HFF-Myc (cell line): ENCODE measurements around the gene TLL2.

ENCODE experiments used
- DNase-seq: peaks from one replicate; pipeline ENCODE4 v3.0.0-alpha.2; 2011; ENCODE audit warnings: low read depth; ENCODE audit errors: extremely low read depth
- H3K4me3 ChIP-seq: replicated peaks from 2 replicates; pipeline ENCODE4 v1.5.1; 2011; ENCODE audit warnings: low read depth, mild to moderate bottlenecking, control low read depth, low read length
- TF ChIP-seq, protein P1 (sequence below): IDR thresholded peaks from 2 replicates; pipeline ENCODE4 v1.5.1; 2012; ENCODE audit warnings: mild to moderate bottlenecking, low read depth, low read length, control low read depth; ENCODE audit errors: missing control alignments

TLL2 gene

DNA sequence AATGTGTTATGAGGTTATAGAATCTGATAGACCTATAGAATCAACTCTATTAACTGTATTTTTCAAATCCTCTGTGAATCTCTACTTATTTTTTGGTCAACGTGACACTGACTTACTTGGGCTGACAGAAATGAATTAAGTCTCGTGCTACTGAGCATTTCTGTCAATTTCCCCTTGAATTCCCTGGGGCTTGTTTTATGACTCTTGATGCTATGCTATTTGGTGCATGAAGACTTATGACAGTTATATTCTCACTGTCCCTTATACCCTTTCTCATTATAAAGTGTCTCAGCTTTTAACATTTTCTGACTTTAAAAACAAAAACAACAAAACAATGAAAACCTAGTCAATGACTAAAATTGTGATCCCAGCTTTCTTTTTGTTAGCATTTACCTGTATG is 86.4 kb downstream of the TLL2 start:
- no peak for DNase-seq
- H3K4me3 ChIP-seq = no peak overlapping the region
- TF ChIP-seq, protein P1, sequence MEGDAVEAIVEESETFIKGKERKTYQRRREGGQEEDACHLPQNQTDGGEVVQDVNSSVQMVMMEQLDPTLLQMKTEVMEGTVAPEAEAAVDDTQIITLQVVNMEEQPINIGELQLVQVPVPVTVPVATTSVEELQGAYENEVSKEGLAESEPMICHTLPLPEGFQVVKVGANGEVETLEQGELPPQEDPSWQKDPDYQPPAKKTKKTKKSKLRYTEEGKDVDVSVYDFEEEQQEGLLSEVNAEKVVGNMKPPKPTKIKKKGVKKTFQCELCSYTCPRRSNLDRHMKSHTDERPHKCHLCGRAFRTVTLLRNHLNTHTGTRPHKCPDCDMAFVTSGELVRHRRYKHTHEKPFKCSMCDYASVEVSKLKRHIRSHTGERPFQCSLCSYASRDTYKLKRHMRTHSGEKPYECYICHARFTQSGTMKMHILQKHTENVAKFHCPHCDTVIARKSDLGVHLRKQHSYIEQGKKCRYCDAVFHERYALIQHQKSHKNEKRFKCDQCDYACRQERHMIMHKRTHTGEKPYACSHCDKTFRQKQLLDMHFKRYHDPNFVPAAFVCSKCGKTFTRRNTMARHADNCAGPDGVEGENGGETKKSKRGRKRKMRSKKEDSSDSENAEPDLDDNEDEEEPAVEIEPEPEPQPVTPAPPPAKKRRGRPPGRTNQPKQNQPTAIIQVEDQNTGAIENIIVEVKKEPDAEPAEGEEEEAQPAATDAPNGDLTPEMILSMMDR = no peak

DNA sequence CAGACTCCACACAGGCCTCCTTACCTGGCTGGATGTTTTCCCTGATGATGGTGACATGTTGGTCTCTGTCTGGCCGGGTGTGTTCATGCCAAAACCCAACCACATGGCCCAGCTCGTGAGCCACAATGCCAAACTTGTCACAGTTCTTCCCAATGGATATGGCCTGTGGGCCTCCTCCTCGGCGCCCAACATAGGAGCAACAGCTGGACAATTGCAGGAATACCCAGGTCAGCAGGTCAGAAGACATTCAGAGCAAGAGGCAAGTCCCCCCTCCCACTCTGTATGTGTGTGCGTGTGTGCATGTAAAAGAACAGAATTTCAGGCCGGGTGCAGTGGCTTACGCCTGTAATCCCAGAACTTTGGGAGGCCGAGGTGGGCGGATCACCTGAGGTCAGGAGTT is 91.2 kb downstream of the TLL2 start:
- TF ChIP-seq, protein P1 = no peak
- DNase-seq = no peak
- H3K4me3 ChIP-seq = no peak overlapping the region

DNA sequence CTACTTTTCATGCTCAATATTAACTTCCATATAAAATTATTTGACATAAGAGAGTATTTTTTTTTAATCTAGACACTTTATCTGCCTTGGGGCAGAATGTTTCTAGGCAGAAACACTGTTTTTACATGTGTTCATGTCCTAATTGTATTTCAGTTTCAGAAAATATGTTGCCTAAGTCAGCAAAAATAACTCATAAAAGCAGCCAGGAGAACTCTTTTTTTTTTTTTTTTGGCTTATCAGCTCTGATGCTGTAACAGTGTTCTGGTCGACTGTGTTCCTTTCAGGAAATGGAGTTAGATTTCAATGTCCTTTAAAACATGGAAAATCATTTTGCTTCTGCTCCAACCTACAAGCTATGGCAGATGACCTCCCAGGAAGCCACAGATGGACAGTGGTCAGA is 91.7 kb downstream of the TLL2 start:
- H3K4me3 ChIP-seq = no peak overlapping the region
- TF ChIP-seq, protein P1 = no peak
- no peak for DNase-seq

DNA sequence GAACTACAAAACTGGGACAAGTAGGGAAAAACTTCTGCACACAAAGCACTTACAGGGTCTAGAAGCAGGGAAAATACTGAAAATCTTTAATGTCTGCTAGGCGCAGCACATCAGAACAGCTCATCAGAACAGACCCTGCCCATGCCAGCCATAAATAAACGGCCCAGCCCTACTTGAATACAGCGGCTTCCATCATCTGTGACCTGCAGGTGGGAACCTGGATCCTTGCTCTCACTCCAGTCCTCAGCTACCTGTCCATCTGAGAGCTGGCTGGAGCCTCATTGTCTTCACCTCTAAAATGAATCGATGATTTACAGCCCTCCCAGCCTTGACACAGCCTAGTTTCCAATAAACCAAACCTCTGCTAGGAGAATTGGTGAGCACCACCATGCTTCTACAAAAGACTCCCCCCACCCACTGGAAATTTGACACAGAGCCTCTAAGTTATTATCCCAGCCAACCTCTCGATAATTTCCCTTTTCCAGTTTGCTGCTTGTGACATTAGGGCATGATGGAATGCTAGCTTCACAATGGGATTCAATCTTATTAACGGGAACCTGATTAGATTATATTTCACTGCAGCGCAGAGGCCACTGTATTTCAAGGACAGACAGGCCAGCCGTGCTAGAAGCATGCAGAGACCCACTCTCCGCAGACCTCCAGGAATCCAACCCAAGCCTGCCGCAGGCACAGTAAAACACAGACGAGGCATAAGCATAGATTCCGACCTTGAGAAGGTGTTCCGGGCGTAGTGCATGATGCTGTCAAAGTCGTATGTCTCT is 93.3 kb downstream of the TLL2 start:
- DNase-seq = no peak
- no peak overlapping the region for H3K4me3 ChIP-seq
- TF ChIP-seq, protein P1 = no peak

DNA sequence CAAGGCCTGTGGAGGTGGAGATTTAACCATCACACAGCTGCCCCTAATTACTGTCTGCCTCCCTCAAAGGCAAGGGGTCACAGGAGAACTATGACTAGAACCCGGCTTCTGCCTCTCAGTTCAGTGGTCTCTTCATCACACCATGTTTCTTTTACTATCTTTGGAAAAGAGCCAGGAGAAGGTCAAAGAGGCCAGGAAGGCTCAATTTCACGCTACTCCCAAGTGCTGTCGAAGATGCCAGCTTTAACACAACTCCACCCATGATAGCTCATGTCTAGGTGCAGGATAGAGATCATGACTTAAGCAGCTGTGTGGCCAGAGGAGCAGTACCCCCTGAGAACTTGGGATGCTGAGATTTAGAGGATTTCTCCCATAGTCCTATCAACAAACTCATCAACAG is 94.4 kb downstream of the TLL2 start:
- TF ChIP-seq, protein P1 = no peak
- H3K4me3 ChIP-seq = no peak overlapping the region
- no peak for DNase-seq

DNA sequence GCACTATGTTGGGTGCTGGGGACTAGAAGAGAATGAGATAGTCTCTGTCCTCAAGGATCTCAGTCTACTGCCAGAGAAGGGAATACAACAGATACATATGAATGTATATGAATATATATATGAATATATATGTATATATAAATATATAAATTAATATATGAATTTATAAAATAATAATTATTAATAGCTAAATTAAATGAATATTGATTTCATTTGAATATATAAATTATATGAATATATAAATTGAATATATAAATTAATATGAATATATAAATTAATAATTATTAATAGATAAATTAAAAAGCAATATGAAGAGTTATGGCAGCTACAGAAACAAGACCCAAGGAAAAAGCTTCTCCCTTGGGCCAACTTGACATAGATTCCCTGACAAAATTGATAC is 95.1 kb downstream of the TLL2 start:
- TF ChIP-seq, protein P1 = no peak
- DNase-seq = no peak
- H3K4me3 ChIP-seq = no peak overlapping the region

DNA sequence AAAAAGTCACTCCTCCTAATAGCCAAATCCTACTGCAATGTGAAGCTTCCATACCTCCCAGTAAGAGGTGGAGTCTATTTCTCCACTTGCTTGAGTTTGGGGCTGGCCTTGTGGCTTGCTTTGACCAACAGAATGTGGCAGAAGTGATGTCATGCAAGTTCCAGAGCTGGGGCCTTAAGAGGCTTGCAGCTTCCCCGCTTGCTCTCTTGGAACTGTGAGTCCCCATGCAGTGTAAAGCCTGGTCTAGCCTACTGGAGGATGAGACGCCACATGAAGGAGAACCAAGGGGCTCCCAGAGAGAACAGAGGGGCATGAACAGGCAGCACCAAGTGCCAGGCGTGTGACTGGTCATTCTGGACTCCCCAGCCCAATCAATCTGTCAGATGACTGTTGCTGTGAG is 96.3 kb downstream of the TLL2 start:
- no peak overlapping the region for H3K4me3 ChIP-seq
- no peak for DNase-seq
- TF ChIP-seq, protein P1 = no peak
